GM12872 (cell line): ENCODE results near the gene HUS1.

Experiments
- TF ChIP-seq, protein P1 (sequence below): IDR thresholded peaks from 3 replicates; pipeline ENCODE4 v1.5.1; 2011; ENCODE audit warnings: low read depth, mild to moderate bottlenecking, low read length, moderate library complexity; ENCODE audit not compliant: insufficient read depth

HUS1 gene

DNA sequence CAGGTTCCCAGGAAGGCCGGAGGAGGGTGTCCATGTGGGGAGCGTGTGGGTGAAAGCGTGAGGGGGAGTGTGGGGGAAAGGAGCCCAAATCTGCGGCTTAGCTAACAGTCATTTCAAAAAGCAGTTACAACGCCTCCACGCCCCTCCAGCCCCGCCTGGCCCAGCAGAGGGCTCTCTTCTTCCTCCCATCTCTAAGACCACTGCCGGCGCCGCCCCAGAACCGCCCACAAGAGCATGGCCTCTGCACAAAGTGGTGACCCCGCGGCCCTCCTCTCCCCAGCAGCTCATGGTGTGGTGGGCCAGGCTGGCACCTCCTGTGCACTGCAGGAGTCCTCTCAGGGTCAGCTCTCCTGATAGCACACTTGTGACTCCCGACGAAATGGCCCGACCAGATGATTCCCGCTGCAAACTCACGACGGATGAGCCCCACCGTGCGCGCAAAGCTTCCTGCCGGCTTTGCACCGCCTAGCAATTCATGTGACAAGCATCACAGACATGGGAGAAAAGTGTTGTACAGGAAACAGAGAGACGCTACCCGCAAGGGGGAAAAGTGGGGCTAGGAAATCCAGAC, 12.4 kb upstream of the HUS1 start:
- TF ChIP-seq, protein P1, sequence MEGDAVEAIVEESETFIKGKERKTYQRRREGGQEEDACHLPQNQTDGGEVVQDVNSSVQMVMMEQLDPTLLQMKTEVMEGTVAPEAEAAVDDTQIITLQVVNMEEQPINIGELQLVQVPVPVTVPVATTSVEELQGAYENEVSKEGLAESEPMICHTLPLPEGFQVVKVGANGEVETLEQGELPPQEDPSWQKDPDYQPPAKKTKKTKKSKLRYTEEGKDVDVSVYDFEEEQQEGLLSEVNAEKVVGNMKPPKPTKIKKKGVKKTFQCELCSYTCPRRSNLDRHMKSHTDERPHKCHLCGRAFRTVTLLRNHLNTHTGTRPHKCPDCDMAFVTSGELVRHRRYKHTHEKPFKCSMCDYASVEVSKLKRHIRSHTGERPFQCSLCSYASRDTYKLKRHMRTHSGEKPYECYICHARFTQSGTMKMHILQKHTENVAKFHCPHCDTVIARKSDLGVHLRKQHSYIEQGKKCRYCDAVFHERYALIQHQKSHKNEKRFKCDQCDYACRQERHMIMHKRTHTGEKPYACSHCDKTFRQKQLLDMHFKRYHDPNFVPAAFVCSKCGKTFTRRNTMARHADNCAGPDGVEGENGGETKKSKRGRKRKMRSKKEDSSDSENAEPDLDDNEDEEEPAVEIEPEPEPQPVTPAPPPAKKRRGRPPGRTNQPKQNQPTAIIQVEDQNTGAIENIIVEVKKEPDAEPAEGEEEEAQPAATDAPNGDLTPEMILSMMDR, result peak; percentile 77

DNA sequence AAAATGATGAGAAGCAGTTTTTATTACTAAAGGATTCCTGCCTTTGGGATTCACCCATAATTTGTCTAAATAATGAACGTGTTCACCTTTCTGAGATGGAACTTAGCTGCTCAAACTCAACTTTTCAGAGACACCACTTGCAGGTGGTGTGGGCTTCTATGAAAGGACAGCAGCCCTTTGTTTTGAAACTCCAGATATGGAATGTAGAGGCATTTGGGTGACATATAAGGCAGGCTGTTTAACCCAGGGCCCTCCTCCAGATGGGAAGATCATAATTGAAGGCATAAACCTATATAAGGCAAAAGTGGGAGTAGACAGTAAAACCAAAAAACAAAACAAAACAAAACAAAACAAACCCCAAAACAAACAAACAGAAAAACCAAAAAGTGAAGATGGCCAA, 11.9 kb upstream of the HUS1 start:
- TF ChIP-seq, protein P1, result no peak

DNA sequence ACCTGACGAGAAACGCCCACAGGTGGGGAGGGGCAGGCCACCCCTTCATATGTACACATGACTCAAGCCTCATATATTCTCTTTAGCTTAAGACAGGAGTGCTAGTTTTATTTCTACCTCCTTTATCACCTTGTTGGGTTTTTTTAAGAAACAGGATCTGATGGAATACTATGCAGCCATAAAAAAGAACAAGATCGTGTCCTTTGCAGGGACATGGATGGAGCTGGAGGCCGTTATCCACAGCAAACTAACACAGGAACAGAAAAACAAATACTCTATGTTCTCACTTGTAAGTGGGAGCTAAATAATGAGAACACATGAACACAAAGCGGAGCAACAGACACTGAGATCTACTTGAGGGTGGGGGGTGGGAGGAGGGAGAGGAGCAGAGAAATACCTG, 11.2 kb upstream of the HUS1 start:
- TF ChIP-seq, protein P1, result no peak

- TF ChIP-seq, protein P1, result peak; percentile 54
Measured at GRCh38 chr7:47988496-47989386, 9.3 kb upstream of the HUS1 start.

- TF ChIP-seq, protein P1, result no peak
Measured at GRCh38 chr7:47982610-47983009, 3.2 kb upstream of the HUS1 start.

DNA sequence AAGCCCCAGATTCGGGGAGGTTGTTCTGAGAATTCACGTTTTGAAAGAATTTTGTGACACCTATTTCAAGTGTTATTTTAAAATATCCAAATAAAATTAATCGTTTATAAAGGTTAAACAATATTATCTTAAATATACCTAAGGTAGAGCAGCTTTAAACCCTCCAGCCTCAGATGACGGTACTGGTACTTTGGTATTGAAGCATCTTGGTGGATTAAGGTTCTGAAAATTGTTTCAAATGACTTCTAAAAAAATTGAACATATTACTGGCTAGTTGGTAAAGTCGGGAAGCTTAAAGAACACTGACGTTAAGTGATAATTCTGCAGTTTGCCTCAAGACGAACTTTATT, 392 bp upstream of the HUS1 start:
- TF ChIP-seq, protein P1, result no peak

GRCh38 chr7:47978790-47979144, 648 bp downstream of the HUS1 start:
- TF ChIP-seq, protein P1, result no peak
